Activated CD4-positive, alpha-beta T cell treated with anti-CD3 and anti-CD28 coated beads, Interleukin-2, amount 50 U/mL, for 16 hours (primary cell): ENCODE results near the gene AGK.
A peak's percentile ranks its signal among the peaks of the same experiment; 100 is the strongest.

Experiments used
- DNase-seq: peaks from one replicate; pipeline ENCODE4 v3.0.0-alpha.2; 2020

The AGK gene

GRCh38 chr7:141551094-141551781 is at the start of gene AGK:
AGK (plus strand) TSS chr7:141551410; CDS start chr7:141555467, 4,057 bp downstream.
- DNase-seq: peak; percentile 81

DNA sequence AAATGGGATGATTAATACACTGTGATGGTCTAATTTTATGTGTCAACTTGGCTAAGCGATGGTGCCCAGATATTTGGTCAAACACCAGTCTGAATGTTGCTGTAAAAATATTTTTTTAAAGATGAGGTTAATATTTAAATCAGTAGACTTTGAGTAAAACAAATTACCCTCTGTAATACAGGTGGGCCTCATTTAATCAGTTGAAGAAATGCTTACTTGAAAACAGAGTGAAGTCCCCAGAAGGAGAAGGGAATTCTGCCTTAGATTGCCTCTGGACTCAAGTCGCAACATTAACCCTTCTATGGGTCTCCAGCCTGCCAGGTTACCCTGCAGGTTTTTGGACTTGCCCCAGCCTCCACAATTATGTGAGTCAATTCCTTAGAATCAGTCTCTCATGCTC is 49.8 kb upstream of the AGK start:
- no peak for DNase-seq

DNA sequence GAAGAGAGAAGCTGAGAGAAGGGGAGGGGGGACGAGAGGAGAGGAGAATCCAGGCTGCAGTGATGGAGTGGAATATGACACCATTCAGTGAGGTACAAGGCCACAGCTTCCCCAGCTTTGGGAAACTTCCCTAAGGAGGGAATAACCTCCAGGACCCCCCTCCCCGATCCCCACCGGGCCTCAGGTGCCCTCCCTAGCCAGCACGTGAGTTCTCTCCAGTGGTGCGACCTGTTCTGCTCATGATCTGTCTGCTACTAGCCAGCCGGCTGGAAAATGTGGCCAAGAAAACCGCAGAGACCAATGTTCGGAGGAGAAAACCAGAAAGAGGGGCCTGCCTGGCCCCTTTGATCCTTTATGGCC is 39.9 kb upstream of the AGK start:
- DNase-seq: no peak

GRCh38 chr7:141511676-141512396 is 39.4 kb upstream of the AGK start:
- no peak for DNase-seq

DNA sequence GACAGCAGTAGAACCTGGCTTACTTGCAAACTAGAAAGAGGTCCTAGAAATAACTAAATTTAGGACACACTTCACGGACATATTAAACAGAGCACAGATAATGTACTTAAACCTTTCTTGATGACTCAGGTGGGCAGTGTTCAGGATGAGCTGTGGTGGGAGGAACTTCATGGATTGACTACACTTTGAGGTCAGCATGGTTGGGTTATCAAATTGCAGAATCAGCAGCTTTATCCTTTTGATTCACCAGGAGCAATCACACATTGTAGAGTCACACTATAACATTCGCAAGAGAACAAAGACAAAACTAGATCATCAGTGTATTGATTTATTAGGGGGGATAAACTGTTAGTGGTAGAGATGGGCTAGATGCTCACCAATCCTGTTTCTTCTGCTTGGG is 38.6 kb upstream of the AGK start:
- peak; percentile 27 for DNase-seq

GRCh38 chr7:141513720-141514119 is 37.5 kb upstream of the AGK start:
- DNase-seq: no peak

DNA sequence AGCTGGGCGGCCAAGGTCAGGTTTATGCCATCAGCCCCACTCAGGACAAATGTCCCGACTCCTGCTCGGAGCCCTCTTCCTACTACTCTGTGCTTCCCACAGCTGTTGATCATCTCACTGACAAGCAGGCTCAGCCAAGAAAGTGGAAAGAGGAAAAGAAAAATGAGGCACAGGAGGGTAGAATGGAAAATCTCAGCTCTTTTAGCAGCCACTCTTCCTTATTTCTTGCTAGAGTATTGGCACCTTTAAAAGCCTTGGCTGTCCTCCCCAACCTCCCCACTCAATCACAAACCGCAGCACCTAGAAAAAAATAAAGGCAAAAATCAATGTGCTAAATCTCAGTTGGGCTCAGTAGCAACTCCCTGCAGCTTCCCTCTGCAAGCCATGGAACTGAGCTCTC is 35.3 kb upstream of the AGK start:
- no peak for DNase-seq

DNA sequence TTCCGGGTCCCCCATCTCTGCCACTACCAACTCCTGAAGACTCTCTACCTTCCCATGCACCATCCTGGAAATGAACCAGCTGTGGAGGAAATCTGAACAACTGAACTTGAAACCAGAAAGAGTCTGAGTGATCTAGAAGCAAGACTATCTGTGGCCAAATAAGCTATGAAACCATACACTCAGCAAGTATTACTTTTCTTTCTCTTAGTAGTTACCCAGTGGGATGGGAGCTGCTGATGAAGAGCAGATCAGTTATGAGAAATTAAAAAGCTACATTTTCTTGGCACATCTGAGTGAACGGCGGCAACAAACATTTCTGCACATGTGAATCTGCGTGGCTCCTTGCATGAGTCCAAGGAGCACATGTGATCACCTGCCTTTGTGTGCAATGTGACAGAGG is 31.6 kb upstream of the AGK start:
- no peak for DNase-seq

DNA sequence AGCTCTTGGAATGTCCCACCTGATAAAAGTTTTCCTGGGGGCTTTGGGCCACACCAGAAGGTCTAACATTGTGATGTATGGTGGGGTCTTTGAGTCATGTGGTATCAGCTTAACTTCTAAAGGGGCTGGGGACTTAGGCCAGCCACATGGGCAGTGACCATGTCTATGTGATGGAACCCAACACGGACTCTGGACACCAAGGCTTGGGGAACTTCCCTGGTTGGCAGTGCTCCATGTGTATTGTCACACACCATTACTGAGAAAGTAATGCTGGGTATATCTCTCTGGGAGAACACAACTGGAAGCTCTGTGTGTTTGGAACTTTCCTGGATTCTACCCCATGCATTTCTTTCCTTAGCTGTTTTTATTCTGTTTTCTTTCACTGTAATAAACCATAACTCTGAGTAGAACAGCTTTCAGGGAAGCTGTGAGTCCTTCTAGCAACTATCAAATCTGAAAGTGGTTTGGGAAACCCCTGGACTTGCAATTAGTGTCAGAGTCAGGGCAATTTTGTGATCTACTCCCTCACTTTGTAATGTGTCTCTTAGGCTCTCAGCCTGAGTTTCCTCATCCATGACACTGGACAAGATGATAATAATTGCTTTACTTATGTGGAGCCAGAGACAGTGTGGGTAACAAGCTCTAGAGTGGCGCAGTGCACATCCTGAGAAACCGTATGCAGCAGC is 28.4 kb upstream of the AGK start:
- DNase-seq: no peak

GRCh38 chr7:141525973-141526514 is 25.2 kb upstream of the AGK start:
- no peak for DNase-seq

GRCh38 chr7:141527076-141527475 is 24.1 kb upstream of the AGK start:
- DNase-seq: no peak

- no peak for DNase-seq
These were observed 22.8 kb upstream of the AGK start for GRCh38 chr7:141528399-141528798.

GRCh38 chr7:141533149-141533949 is 17.9 kb upstream of the AGK start:
- DNase-seq: peak; percentile 65

- DNase-seq: no peak
These were observed 16.2 kb upstream of the AGK start for GRCh38 chr7:141534757-141535737.

DNA sequence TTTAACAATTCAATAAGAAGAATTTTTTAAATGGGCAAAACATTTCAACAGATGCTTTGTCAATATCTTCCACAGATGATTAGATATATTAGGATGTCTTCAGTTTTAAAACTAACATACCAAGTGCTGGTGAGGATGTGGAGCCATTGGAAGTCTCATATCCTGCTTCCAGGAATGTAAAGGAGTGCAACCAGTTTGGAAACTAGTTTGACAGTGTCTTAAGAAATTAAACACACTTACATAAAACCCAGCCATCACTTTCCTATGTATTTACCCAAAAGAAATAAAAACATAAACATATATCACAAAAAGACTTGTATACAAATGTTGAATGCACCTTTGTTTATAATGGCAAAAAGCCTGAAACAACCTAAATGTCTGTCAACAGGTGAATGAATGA is 13.3 kb upstream of the AGK start:
- DNase-seq: no peak

DNA sequence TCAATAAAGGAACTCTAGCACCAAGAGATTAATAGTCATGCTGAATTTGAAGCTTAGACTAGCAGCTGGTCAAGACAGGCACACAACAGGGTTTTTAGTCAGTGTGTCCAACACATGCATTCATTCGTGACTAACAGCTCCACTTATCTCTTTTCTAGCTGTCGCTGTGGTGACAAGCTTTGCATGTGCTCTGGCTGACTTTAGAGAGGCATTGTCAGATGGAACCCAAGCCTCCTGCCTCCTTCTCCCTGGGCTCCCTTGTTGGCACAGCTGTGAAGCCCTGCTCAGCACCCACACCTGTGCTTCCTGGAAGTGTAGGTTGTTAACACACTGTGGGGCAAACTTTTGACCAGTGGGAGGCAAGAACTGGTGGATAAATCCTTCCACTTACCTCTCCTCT is 9.8 kb upstream of the AGK start:
- DNase-seq: no peak

GRCh38 chr7:141544831-141545230 is 6.4 kb upstream of the AGK start:
- no peak for DNase-seq

GRCh38 chr7:141549582-141549981 is 1.6 kb upstream of the AGK start:
- DNase-seq: no peak

- DNase-seq: no peak
These were observed 670 bp upstream of the AGK start for GRCh38 chr7:141550386-141551093.

- no peak for DNase-seq
These were observed 572 bp downstream of the AGK start for GRCh38 chr7:141551782-141552181.

GRCh38 chr7:141557360-141557759 is 6.2 kb downstream of the AGK start:
- no peak for DNase-seq
